HG02588 (cell line): ENCODE measurements around the gene GLE1.
"Not testable (repeated sequence)": the region's sequence is repeated elsewhere in the genome, so short reads cannot be mapped to it uniquely, and the experiment has no call there.

Experiments
- ATAC-seq: cut with Tn5 transposase; IDR thresholded peaks from one replicate; pipeline ENCODE4 v1.9.1; 2021; ENCODE audit warnings: mild to moderate bottlenecking, moderate library complexity; ENCODE audit not compliant: unreplicated experiment

Gene GLE1

GRCh38 chr9:128551657-128552152 lies 47.2 kb downstream of the GLE1 start:
- no peak for ATAC-seq

- ATAC-seq, result peak; percentile 68
Measured at GRCh38 chr9:128552153-128552743, 47.7 kb downstream of the GLE1 start, which contains the start of gene SPTAN1. TSS of gene SPTAN1 (plus strand) at chr9:128552587. CDS start at chr9:128566741, 14,154 bp downstream.

- ATAC-seq, result peak; percentile 36
Measured at GRCh38 chr9:128552744-128553440, 48.4 kb downstream of the GLE1 start.

GRCh38 chr9:128553728-128554127 lies 49.2 kb downstream of the GLE1 start:
- no peak for ATAC-seq

GRCh38 chr9:128554155-128554862 lies 49.8 kb downstream of the GLE1 start:
- no peak for ATAC-seq

GRCh38 chr9:128555180-128555721 lies 50.7 kb downstream of the GLE1 start:
- ATAC-seq, result no peak

- no peak for ATAC-seq
Measured at GRCh38 chr9:128556276-128556675, 51.8 kb downstream of the GLE1 start.

- ATAC-seq, result no peak
Measured at GRCh38 chr9:128556926-128557634, 52.6 kb downstream of the GLE1 start.

- peak; percentile 51 for ATAC-seq
Measured at GRCh38 chr9:128558431-128559310, 54.2 kb downstream of the GLE1 start.

- no peak for ATAC-seq
Measured at GRCh38 chr9:128565578-128565977, 61.1 kb downstream of the GLE1 start.

- ATAC-seq, result no peak
Measured at GRCh38 chr9:128568470-128569078, 64.1 kb downstream of the GLE1 start.

GRCh38 chr9:128575469-128575868 lies 71.0 kb downstream of the GLE1 start:
- ATAC-seq, result no peak

- ATAC-seq, result no peak
Measured at GRCh38 chr9:128575916-128576315, 71.4 kb downstream of the GLE1 start.

- no peak for ATAC-seq
Measured at GRCh38 chr9:128577206-128577605, 72.7 kb downstream of the GLE1 start.

- no peak for ATAC-seq
Measured at GRCh38 chr9:128579194-128579593, 74.7 kb downstream of the GLE1 start.

- ATAC-seq, result no peak
Measured at GRCh38 chr9:128580731-128581130, 76.2 kb downstream of the GLE1 start.

GRCh38 chr9:128585155-128585554 lies 80.6 kb downstream of the GLE1 start:
- ATAC-seq, result not testable (repeated sequence)

- not testable (repeated sequence) for ATAC-seq
Measured at GRCh38 chr9:128586934-128587333, 82.4 kb downstream of the GLE1 start.

- ATAC-seq, result no peak
Measured at GRCh38 chr9:128587453-128587852, 82.9 kb downstream of the GLE1 start.
